Activated naive CD4-positive, alpha-beta T cell (primary cell): ENCODE data around the gene EFNA3.
A peak's percentile ranks its signal among the peaks of the same experiment; 100 is the strongest.

ENCODE experiments used
- DNase-seq, 4 experiments: peaks; one replicate each; lab custom pipeline; 2025; lab: John Stamatoyannopoulos, UW

EFNA3 gene, protein sequence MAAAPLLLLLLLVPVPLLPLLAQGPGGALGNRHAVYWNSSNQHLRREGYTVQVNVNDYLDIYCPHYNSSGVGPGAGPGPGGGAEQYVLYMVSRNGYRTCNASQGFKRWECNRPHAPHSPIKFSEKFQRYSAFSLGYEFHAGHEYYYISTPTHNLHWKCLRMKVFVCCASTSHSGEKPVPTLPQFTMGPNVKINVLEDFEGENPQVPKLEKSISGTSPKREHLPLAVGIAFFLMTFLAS

GRCh38 chr1:155078469-155079209 lies at the start of gene EFNA3:
Gene EFNA3 (plus strand): TSS chr1:155078837. CDS start chr1:155078942, 105 bp downstream.
- DNase-seq, result peak in 2 of 4 experiments; percentile 29 to 53

- no peak for DNase-seq
These were observed 49.0 kb upstream of the EFNA3 start for GRCh38 chr1:155029513-155030242.

DNA sequence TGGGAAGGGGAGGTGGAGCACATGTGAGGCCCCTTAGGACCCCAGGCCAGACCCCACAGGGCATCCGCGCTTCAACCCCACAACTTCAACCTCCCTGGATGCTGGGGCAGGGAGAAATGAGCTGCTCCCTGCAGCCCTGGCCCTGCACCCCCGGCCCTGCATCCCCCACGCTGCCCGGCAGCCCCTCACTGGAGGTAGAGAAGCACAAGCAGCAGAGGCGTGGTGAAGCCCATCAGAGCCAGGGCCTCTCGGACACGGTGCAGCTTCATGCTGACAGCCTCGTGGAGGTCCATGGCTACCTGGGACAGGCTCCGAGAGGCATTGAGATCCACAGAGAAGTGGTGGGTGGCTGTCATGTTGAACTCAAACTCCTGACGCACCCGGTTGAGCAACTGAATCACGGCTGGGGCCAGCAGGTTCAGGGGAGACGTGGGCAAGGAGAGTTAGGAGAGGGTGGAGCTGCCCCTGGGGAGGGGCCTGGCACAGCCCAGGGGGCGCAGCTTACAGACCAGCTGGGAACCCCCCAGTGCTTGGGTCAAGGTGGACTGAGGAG lies 48.3 kb upstream of the EFNA3 start:
- DNase-seq, result no peak

GRCh38 chr1:155030899-155031298 lies 47.7 kb upstream of the EFNA3 start:
- DNase-seq, result no peak

GRCh38 chr1:155032886-155033285 lies 45.8 kb upstream of the EFNA3 start:
- no peak for DNase-seq

- no peak for DNase-seq
These were observed 45.1 kb upstream of the EFNA3 start, which contains the start of the genes DCST1 and DCST2 for GRCh38 chr1:155033524-155033923. Gene DCST1 (plus strand): TSS chr1:155033824. CDS start chr1:155034037, 213 bp downstream. Gene DCST2 (minus strand): TSS chr1:155033781. CDS start chr1:155033701, 80 bp downstream.

GRCh38 chr1:155034318-155035208 lies 44.1 kb upstream of the EFNA3 start:
- no peak for DNase-seq

GRCh38 chr1:155035936-155036335 lies 42.7 kb upstream of the EFNA3 start:
- DNase-seq, result no peak

DNA sequence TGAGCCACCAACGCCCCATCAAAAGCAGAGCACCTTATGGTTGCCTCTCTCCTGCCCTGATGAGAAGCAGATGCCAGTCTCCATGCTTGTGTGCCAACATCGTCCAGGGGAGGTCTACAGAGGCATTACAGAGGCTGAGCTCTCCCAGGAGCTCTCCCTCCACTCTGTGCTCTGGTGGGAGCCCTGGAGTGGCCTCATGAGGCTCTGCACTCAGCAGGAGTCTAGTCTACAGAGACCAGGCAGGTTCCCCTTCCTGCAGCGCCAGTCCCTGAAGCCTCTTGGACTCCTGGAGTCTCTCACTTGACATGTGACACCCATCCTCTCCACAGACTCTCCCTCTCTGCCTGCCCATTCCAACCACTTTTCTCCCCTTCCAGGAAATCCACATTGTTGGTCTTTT lies 41.6 kb upstream of the EFNA3 start:
- no peak for DNase-seq

- no peak for DNase-seq
These were observed 40.7 kb upstream of the EFNA3 start for GRCh38 chr1:155037851-155038441.

DNA sequence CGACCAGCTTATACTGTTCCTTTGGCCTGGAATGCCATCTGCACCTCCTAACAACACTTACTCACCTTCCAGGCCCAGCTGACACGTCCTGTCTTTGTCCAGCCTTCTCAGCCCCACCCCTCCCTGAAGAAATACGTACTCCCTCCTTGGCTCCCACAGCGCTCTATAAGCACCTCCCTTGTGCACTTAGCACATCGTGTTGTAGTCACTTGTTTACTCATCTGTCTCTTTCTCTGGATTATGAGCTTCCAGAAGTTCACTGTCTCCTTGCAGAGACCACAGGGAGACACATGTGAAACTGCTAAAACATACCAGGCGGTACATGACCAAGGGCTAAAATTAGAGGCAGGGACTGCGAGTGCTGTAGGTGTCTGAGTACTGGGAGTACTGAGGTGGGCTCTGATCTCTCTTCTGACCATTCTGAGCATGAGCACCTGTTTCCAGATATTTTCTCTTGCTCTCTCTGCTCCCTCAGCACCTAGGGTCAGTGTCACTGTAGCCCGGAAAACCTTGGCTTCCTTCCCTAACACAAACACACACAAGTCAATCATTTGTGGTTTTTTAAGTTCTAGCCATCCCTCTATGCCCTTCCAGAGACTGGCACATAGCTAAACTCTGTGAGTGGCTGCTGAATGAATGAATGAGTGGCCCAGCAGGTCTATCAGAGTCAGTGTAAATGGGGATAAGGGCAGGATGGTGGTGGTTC lies 39.9 kb upstream of the EFNA3 start:
- no peak for DNase-seq

DNA sequence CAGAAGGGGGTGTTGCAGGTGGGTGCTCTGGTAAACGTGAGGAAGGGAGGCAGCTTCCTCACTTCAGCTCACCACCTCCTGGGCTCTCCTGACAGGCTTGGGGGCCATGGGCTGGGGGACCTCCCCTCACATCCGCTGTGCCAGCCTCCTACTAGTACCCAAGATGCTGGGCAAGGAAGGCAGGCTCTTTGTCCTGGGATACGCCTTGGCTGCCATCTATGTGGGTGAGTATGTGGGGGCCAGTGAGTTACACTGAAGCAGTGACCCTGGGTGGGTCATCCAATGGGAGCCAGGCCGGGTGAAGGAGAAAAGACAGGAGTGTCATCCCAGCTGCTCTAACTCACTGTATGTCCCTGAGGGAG lies 39.3 kb upstream of the EFNA3 start:
- no peak for DNase-seq

GRCh38 chr1:155040358-155041093 lies 38.1 kb upstream of the EFNA3 start:
- DNase-seq, result no peak

GRCh38 chr1:155042789-155043188 lies 35.8 kb upstream of the EFNA3 start:
- DNase-seq, result no peak

DNA sequence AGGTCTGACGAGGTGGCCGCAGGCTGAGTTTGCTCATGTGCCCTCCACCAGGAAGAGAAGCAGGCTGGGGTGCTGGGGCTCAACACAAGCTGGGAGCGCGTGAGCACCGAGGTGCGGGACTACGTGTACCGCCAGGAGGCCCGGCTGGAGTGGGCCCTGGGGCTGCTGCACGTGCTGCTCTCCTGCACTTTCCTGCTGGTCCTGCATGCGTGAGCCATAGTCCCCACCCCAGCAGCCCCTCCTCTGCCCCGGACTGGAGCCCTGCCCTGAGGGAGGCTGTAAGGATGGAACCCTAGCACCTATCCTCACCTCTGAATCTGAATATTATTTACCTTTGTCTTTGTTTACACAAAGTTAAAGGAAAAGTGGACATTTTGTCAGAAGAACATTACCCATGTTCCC lies 35.3 kb upstream of the EFNA3 start:
- no peak for DNase-seq

- DNase-seq, result no peak
These were observed 34.8 kb upstream of the EFNA3 start for GRCh38 chr1:155043793-155044192.

DNA sequence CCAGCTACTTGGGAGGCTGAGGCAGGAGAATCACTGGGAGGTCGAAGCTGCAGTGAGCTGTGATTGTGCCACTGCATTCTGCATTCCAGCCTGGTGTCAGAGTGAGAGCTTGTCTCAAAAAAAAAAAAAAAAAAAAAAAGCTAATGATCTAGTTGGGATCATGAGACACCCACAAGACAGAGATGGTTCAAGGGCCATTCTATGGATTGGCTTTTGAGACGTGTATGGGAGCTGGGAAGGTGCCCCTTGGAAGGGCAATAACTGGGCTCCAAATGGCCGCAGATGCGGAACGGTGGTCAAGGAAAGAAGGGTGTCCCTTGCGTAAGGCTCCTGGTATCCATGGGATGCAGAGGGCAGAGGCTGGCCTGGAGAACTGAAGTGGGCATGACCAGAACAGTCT lies 34.3 kb upstream of the EFNA3 start:
- DNase-seq, result no peak

DNA sequence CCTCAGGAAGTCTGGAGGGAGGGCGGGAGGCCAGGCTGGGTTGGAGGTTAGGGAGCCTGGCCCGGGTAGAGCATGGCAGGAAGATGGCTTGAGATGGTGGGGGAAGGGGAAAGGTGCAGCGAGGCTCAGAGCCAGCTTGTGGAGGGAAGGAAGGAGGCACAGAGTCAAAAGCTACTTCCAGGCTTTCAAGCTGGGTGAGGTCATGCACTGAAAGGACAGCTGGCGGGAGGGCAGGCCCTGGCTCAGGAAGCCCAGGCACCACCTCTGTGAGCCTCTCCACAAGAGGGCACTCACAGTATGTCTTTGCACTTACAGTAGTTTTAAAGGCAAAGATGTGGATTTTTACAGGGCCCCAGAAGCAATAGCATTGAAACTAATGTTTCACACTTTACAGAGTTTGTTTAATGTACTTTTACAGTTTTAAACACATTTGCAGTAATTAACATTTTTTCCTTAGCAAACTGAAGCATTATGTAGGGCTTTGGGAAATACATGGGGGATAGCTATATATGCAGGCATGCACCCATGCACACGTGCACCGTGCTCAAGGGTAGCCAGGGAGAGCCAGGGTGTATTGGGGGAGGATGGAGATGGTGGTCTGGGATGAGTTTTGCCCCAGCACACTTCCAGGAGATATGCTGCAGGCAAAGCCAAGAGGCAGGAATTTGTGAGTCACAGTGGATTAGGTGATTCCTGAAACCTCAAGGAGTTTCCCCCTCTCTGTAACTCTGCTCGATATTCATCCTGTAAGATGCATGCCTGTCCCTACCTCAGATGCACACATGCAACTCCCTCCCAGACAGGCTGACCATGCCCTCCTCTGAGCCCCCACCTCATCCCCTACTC lies 33.6 kb upstream of the EFNA3 start:
- DNase-seq, result peak in 2 of 4 experiments; percentile 18 to 46
